IgD-negative memory B cell (primary cell): Measurements from ENCODE around the gene CARD16. TPM values are rescaled to one million over a fixed set of nuclear protein-coding genes. Genes with fewer than 3 reads are reported as not detected.

Source experiments
- H3K27ac Mint-ChIP-seq, 3 donors: one replicate each; pipeline ENCODE4 v1.8.0; 2020 to 2022; ENCODE audit warnings: mild to moderate bottlenecking in 3 of 3, mixed read lengths in 3 of 3, moderate library complexity in 1 of 3
- H3K27me3 Mint-ChIP-seq: one replicate; pipeline ENCODE4 v1.8.0; 2021; ENCODE audit warnings: mixed read lengths
- H3K36me3 Mint-ChIP-seq: one replicate; pipeline ENCODE4 v1.8.0; 2020; ENCODE audit warnings: mild to moderate bottlenecking, mixed read lengths
- H3K4me1 Mint-ChIP-seq, 3 donors: one replicate each; pipeline ENCODE4 v1.8.0; 2020 to 2022; ENCODE audit warnings: mixed read lengths in 3 of 3, mild to moderate bottlenecking in 1 of 3
- H3K4me3 Mint-ChIP-seq, 4 donors: one replicate each; pipeline ENCODE4 v1.8.0; 2020 to 2022; ENCODE audit warnings: mild to moderate bottlenecking in 4 of 4, mixed read lengths in 4 of 4, moderate library complexity in 3 of 4
- H3K9me3 Mint-ChIP-seq, 3 donors: one replicate each; pipeline ENCODE4 v1.8.0; 2020 to 2021; ENCODE audit warnings: mixed read lengths in 3 of 3, mild to moderate bottlenecking in 1 of 3
- polyA plus RNA-seq: library from polyadenylated mRNA; unstranded; fragments of 300-500 nt; fragmentation: Illumina TruSeq; gene quantifications from one replicate; pipeline ENCODE4 v1.2.3, GENCODE V29; 2021

CARD16 gene
- polyA plus RNA-seq, 1 donor from 2014 or later = 173 TPM

- H3K27ac Mint-ChIP-seq = no peak overlapping the region
- H3K4me1 Mint-ChIP-seq = peaks cover 0 to 6% (median 2%) of the 10 kb centered on the region in 3 donors
- peaks cover 2 to 10% (median 3%) of the 10 kb centered on the region in 3 donors for H3K9me3 Mint-ChIP-seq
Measured at GRCh38 chr11:104991994-104992393, 53.1 kb downstream of the CARD16 start.

More at GRCh38 chr11:104991994-104992393, 53.1 kb downstream of the CARD16 start:
- Mint-ChIP-seq H3K4me3 (no peak overlapping the region), H3K36me3 (peaks cover 4% of the 10 kb centered on the region), H3K27me3 (peaks cover 11% of the 10 kb centered on the region)

Other genes starting within 250 kb of the CARD16 start
- gene CASP12, start 146.9 kb downstream of the CARD16 start, polyA plus RNA-seq = not detected
- 105 TPM for gene CASP4, start 76.8 kb downstream of the CARD16 start, polyA plus RNA-seq
- 0.45 TPM for gene CASP5, start 22.2 kb downstream of the CARD16 start, polyA plus RNA-seq
- gene CASP1, start 10.2 kb downstream of the CARD16 start, polyA plus RNA-seq = 75.2 TPM
- not detected for gene CARD18, start 94.4 kb upstream of the CARD16 start, polyA plus RNA-seq